Stomach (tissue), 9 donors: ENCODE results near the gene RAB31. TPM values are rescaled to one million over a fixed set of nuclear protein-coding genes. Genes with fewer than 3 reads are reported as not detected.

ENCODE experiments used
- DNase-seq, 2 donors: peaks; one replicate each; pipeline versions ENCODE4 v3.0.0 to v3.0.0-alpha.2; 2013 to 2019
- H3K27ac ChIP-seq, 5 donors: fragments of 200-600 bp in 4 of 5; sonication (generic) in 4 of 5; one replicate each; pipeline ENCODE4 v1.5.1; 2013 to 2019; ENCODE audit warnings: mild to moderate bottlenecking in 1 of 5, moderate library complexity in 1 of 5
- H3K27me3 ChIP-seq, 3 donors: fragments of 200-600 bp; sonication (generic); one replicate each; pipeline ENCODE4 v1.5.1; 2017 to 2019; ENCODE audit warnings: mixed run types in 1 of 3
- H3K36me3 ChIP-seq, 4 donors: fragments of 200-600 bp; sonication (generic); 1 replicate in 3 of 4; 2 replicates in 1 of 4; pipeline ENCODE4 v1.5.1; 2016 to 2019
- H3K4me1 ChIP-seq, 4 donors: fragments of 200-600 bp; sonication (generic); one replicate each; pipeline ENCODE4 v1.5.1; 2016 to 2019
- H3K4me3 ChIP-seq, 4 donors: fragments of 200-600 bp; sonication (generic) in 3 of 4; one replicate each; pipeline ENCODE4 v1.5.1; 2016 to 2019; ENCODE audit warnings: mild to moderate bottlenecking in 1 of 4
- H3K9me3 ChIP-seq, 4 donors: fragments of 200-600 bp; sonication (generic); one replicate each; pipeline ENCODE4 v1.5.1; 2016 to 2019
- EP300 ChIP-seq: sonication (generic); formaldehyde crosslinking; IDR thresholded peaks from one replicate; pipeline ENCODE4 v1.6.1; 2017; ENCODE audit warnings: antibody characterized with exemption
- POLR2A ChIP-seq, 4 donors: fragments of 450-650 bp; IDR thresholded peaks; one replicate each; pipeline ENCODE4 v1.6.1; 2016; ENCODE audit warnings: antibody characterized with exemption in 4 of 4, control low read depth in 2 of 4, mild to moderate bottlenecking in 1 of 4, moderate library complexity in 1 of 4
- POLR2AphosphoS5 ChIP-seq, 3 donors: sonication (generic); formaldehyde crosslinking; IDR thresholded peaks; one replicate each; pipeline ENCODE4 v1.6.1; 2016; ENCODE audit warnings: antibody characterized with exemption in 3 of 3
- WGBS, 5 donors: extraction: QIAGEN DNeasy Blood & Tissue Kit in 3 of 5; methylation state at CpG; one replicate each; pipeline versions ENCODE4 v1.1.5 to v1.1.7; 2013 to 2018; 5-methylcytosine and 5-hydroxymethylcytosine counted together
- intact Hi-C: fragments of 100-400 bp; cut with DNase I; formaldehyde crosslinking; loops from one replicate; pipeline ENCODE4 v1.15.1; 2023; ENCODE audit warnings: low total_unique reads
- polyA plus RNA-seq, 3 donors: library from polyadenylated mRNA; stranded (reverse); fragments of 200-250 nt; gene quantifications; one replicate each; pipeline ENCODE4 v1.2.3, GENCODE V29; 2013
- total RNA-seq, 5 donors: library from RNA; depleted of rRNA; stranded (reverse); fragments of >200 nt; gene quantifications; one replicate each; pipeline versions ENCODE4 v1.1.0 to v1.2.3, GENCODE V29; 2014 to 2016
- TF ChIP-seq, protein P1 (sequence below), 7 experiments: fragments of 450-650 bp in 4 of 7; fragments of 200-600 bp in 3 of 7; sonication (generic) in 3 of 7; IDR thresholded peaks; one replicate each; pipeline ENCODE4 v1.5.1; 2016 to 2019; ENCODE audit warnings: antibody characterized with exemption in 7 of 7, control low read depth in 2 of 7, mild to moderate bottlenecking in 1 of 7
- donor health status: healthy with polysubstance abuse.
- donor health status: Bipolar disorder and iron deficiency.
- donor health status: healthy.

RAB31 gene
- total and polyA plus RNA-seq, 8 donors, result 10.1 to 65.5 (median 36.8) TPM

GRCh38 chr18:9870431-9871008 lies 162.4 kb downstream of the RAB31 start:
- no peaks in the 10 kb centered on the region for H3K36me3 ChIP-seq
- H3K9me3 ChIP-seq, result peaks cover 0 to 11% (median 4%) of the 10 kb centered on the region in 4 donors
- DNase-seq, result no peak
- intact Hi-C loops, result no loop called here
- H3K27ac ChIP-seq, result peak overlapping the region in 1 of 5 donors; percentile 7
- H3K27me3 ChIP-seq, result no peaks in the 10 kb centered on the region
- H3K4me3 ChIP-seq, result no peak overlapping the region
- peaks cover 11 to 22% (median 17%) of the 10 kb centered on the region in 4 donors for H3K4me1 ChIP-seq
- WGBS, 5 donors, result 67 to 76% (median 69%) methylated on average over 4 of the region's 4 CpGs
- TF ChIP-seq, protein P1, sequence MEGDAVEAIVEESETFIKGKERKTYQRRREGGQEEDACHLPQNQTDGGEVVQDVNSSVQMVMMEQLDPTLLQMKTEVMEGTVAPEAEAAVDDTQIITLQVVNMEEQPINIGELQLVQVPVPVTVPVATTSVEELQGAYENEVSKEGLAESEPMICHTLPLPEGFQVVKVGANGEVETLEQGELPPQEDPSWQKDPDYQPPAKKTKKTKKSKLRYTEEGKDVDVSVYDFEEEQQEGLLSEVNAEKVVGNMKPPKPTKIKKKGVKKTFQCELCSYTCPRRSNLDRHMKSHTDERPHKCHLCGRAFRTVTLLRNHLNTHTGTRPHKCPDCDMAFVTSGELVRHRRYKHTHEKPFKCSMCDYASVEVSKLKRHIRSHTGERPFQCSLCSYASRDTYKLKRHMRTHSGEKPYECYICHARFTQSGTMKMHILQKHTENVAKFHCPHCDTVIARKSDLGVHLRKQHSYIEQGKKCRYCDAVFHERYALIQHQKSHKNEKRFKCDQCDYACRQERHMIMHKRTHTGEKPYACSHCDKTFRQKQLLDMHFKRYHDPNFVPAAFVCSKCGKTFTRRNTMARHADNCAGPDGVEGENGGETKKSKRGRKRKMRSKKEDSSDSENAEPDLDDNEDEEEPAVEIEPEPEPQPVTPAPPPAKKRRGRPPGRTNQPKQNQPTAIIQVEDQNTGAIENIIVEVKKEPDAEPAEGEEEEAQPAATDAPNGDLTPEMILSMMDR (IDR thresholded peaks at IDR 0.05), result no peak
- TF ChIP-seq EP300 (no peak), POLR2AphosphoS5 (IDR thresholded peaks at IDR 0.05) (no peak), POLR2A (IDR thresholded peaks at IDR 0.05) (no peak)

- Histone ChIP-seq H3K4me1 (peaks cover 15 to 22% (median 18%) of the 10 kb centered on the region in 4 donors), H3K27me3 (no peaks in the 10 kb centered on the region), H3K4me3 (no peak overlapping the region), H3K27ac (no peak overlapping the region), H3K36me3 (no peaks in the 10 kb centered on the region), H3K9me3 (peaks cover 0 to 3% (median 0%) of the 10 kb centered on the region in 4 donors)
- intact Hi-C loops, result no loop called here
- DNase-seq, result no peak
- WGBS, 5 donors, result 83 to 89% (median 87%) methylated on average over 6 of the region's 6 CpGs
- TF ChIP-seq EP300, result no peak
- no peak for TF ChIP-seq POLR2AphosphoS5 (IDR thresholded peaks at IDR 0.05)
- no peak for TF ChIP-seq POLR2A (IDR thresholded peaks at IDR 0.05)
These were observed 163.2 kb downstream of the RAB31 start for GRCh38 chr18:9871244-9871746.

DNA sequence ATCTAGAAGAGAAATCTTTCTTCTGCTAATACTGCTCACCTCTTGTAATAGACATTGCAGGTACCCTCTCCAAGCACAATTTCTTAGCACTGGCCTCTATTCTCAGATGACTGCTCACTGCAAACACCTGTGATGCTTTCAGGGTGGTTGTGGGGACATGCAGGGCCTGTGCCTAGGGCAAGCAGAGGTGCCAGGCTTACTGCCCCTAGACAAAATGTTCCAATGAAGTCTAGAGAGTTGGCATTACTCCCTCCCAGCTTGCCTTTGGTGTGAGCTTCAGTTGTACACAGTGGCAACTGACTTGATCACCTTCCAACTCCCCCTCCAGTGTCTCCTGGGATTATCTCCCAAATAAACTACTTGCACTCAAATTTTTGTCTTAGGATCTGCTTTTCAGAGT lies 164.7 kb downstream of the RAB31 start:
- no peaks in the 10 kb centered on the region for H3K27me3 ChIP-seq
- H3K36me3 ChIP-seq, result no peaks in the 10 kb centered on the region
- TF ChIP-seq, protein P1 (IDR thresholded peaks at IDR 0.05), result no peak
- no peak for TF ChIP-seq POLR2A (IDR thresholded peaks at IDR 0.05)
- no peak for TF ChIP-seq POLR2AphosphoS5 (IDR thresholded peaks at IDR 0.05)
- no peak for TF ChIP-seq EP300
- H3K4me3 ChIP-seq, result no peak overlapping the region
- peaks cover 16 to 34% (median 26%) of the 10 kb centered on the region in 4 donors for H3K4me1 ChIP-seq
- DNase-seq, result no peak
- H3K9me3 ChIP-seq, result no peaks in the 10 kb centered on the region
- H3K27ac ChIP-seq, result no peak overlapping the region
- intact Hi-C loops, result no loop called here

GRCh38 chr18:9874728-9875127 lies 166.6 kb downstream of the RAB31 start:
- DNase-seq, result no peak
- Histone ChIP-seq H3K4me3 (no peak overlapping the region), H3K27ac (no peak overlapping the region), H3K4me1 (peaks cover 8 to 28% (median 17%) of the 10 kb centered on the region in 4 donors), H3K9me3 (no peaks in the 10 kb centered on the region), H3K27me3 (no peaks in the 10 kb centered on the region), H3K36me3 (no peaks in the 10 kb centered on the region)
- intact Hi-C loops, result no loop called here
- TF ChIP-seq POLR2A (IDR thresholded peaks at IDR 0.05), result no peak
- no peak for TF ChIP-seq EP300
- TF ChIP-seq, protein P1 (IDR thresholded peaks at IDR 0.05), result no peak
- 84 to 100% (median 93%) methylated on average over 1 of the region's 1 CpG for WGBS, 5 donors
